ENCODE results near the gene HOXC9. TPM values are rescaled to one million over a fixed set of nuclear protein-coding genes. Genes with fewer than 3 reads are reported as not detected.

The HOXC9 gene
- total and polyA plus RNA-seq, 9 donors, result 12.6 to 19.2 (median 15.6) TPM

GRCh38 chr12:53969588-53970259 is 30.2 kb upstream of the HOXC9 start:
- WGBS (ENCODE audit: insufficient coverage), result 54% methylated on average over 8 of the region's 12 CpGs
- H3K4me1 ChIP-seq (ENCODE audit: control insufficient read depth, insufficient read depth, low read length), result peaks cover 58% of the 10 kb centered on the region
- H3K27ac ChIP-seq (ENCODE audit: low read length), result no peak overlapping the region
- H3K36me3 ChIP-seq (ENCODE audit: control insufficient read depth, insufficient read depth, low read length), result no peaks in the 10 kb centered on the region
- H3K9me3 ChIP-seq (replicated peaks; ENCODE audit: control insufficient read depth, low read depth, low read length), result no peaks in the 10 kb centered on the region
- no peak overlapping the region for H3K4me3 ChIP-seq (ENCODE audit: low read length)
- DNase-seq, result peak; percentile 67
- peaks cover 96% of the 10 kb centered on the region for H3K27me3 ChIP-seq (ENCODE audit: control insufficient read depth, insufficient read depth, low read length)

- Histone ChIP-seq H3K36me3 (ENCODE audit: control insufficient read depth, insufficient read depth, low read length) (no peaks in the 10 kb centered on the region), H3K9me3 (replicated peaks; ENCODE audit: control insufficient read depth, low read depth, low read length) (no peaks in the 10 kb centered on the region), H3K4me3 (ENCODE audit: low read length) (no peak overlapping the region), H3K27me3 (ENCODE audit: control insufficient read depth, insufficient read depth, low read length) (peaks cover 95% of the 10 kb centered on the region), H3K4me1 (ENCODE audit: control insufficient read depth, insufficient read depth, low read length) (peaks cover 57% of the 10 kb centered on the region), H3K27ac (ENCODE audit: low read length) (no peak overlapping the region)
- 67% methylated on average over 3 of the region's 4 CpGs for WGBS (ENCODE audit: insufficient coverage)
- no peak for DNase-seq
Measured at GRCh38 chr12:53970451-53970850, 29.5 kb upstream of the HOXC9 start.

GRCh38 chr12:53971129-53971528 is 28.8 kb upstream of the HOXC9 start:
- 100% methylated on average over 1 of the region's 3 CpGs for WGBS (ENCODE audit: insufficient coverage)
- Histone ChIP-seq H3K4me3 (ENCODE audit: low read length) (no peak overlapping the region), H3K9me3 (replicated peaks; ENCODE audit: control insufficient read depth, low read depth, low read length) (no peaks in the 10 kb centered on the region), H3K4me1 (ENCODE audit: control insufficient read depth, insufficient read depth, low read length) (peaks cover 63% of the 10 kb centered on the region), H3K36me3 (ENCODE audit: control insufficient read depth, insufficient read depth, low read length) (no peaks in the 10 kb centered on the region), H3K27me3 (ENCODE audit: control insufficient read depth, insufficient read depth, low read length) (peaks cover 96% of the 10 kb centered on the region), H3K27ac (ENCODE audit: low read length) (no peak overlapping the region)
- no peak for DNase-seq

GRCh38 chr12:53971686-53972085 is 28.3 kb upstream of the HOXC9 start:
- Histone ChIP-seq H3K9me3 (replicated peaks; ENCODE audit: control insufficient read depth, low read depth, low read length) (no peaks in the 10 kb centered on the region), H3K27me3 (ENCODE audit: control insufficient read depth, insufficient read depth, low read length) (peaks cover 95% of the 10 kb centered on the region)
- WGBS (ENCODE audit: insufficient coverage), result 78% methylated on average over 1 of the region's 2 CpGs

GRCh38 chr12:53972152-53972702 is 27.7 kb upstream of the HOXC9 start:
- H3K27ac ChIP-seq (ENCODE audit: low read length), result peak overlapping the region; percentile 96
- H3K4me1 ChIP-seq (ENCODE audit: control insufficient read depth, insufficient read depth, low read length), result peaks cover 64% of the 10 kb centered on the region
- H3K36me3 ChIP-seq (ENCODE audit: control insufficient read depth, insufficient read depth, low read length), result no peaks in the 10 kb centered on the region
- peak; percentile 41 for DNase-seq
- H3K9me3 ChIP-seq (replicated peaks; ENCODE audit: control insufficient read depth, low read depth, low read length), result no peaks in the 10 kb centered on the region
- H3K27me3 ChIP-seq (ENCODE audit: control insufficient read depth, insufficient read depth, low read length), result peaks cover 94% of the 10 kb centered on the region
- WGBS (ENCODE audit: insufficient coverage), result 60% methylated on average over 6 of the region's 9 CpGs
- peak overlapping the region; percentile 59 for H3K4me3 ChIP-seq (ENCODE audit: low read length)

More at GRCh38 chr12:53971686-53972085, 28.3 kb upstream of the HOXC9 start:
- no peak for DNase-seq
- Histone ChIP-seq H3K4me3 (ENCODE audit: low read length) (no peak overlapping the region), H3K27ac (ENCODE audit: low read length) (peak overlapping the region; percentile 96), H3K4me1 (ENCODE audit: control insufficient read depth, insufficient read depth, low read length) (peaks cover 64% of the 10 kb centered on the region), H3K36me3 (ENCODE audit: control insufficient read depth, insufficient read depth, low read length) (no peaks in the 10 kb centered on the region)

- Histone ChIP-seq H3K27ac (ENCODE audit: low read length) (peak within 1 kb of the TSS; percentile 96), H3K4me3 (ENCODE audit: low read length) (peak within 1 kb of the TSS; percentile 59), H3K36me3 (ENCODE audit: control insufficient read depth, insufficient read depth, low read length) (no peaks in the 10 kb centered on the region), H3K4me1 (ENCODE audit: control insufficient read depth, insufficient read depth, low read length) (peaks cover 64% of the 10 kb centered on the region), H3K27me3 (ENCODE audit: control insufficient read depth, insufficient read depth, low read length) (peaks cover 89% of the 10 kb centered on the region), H3K9me3 (replicated peaks; ENCODE audit: control insufficient read depth, low read depth, low read length) (no peaks in the 10 kb centered on the region)
- 0% methylated on average over 3 of the region's 21 CpGs for WGBS (ENCODE audit: insufficient coverage)
- DNase-seq, result no peak
Measured at GRCh38 chr12:53972722-53973235, 27.2 kb upstream of the HOXC9 start, which contains the start of gene HOXC11. Gene HOXC11, plus strand, starts transcription at chr12:53973126. Its CDS starts 116 bp downstream, at chr12:53973242.

- H3K4me3 ChIP-seq (ENCODE audit: low read length), result peak overlapping the region; percentile 59
- H3K27ac ChIP-seq (ENCODE audit: low read length), result peak overlapping the region; percentile 96
- H3K27me3 ChIP-seq (ENCODE audit: control insufficient read depth, insufficient read depth, low read length), result peaks cover 87% of the 10 kb centered on the region
- H3K4me1 ChIP-seq (ENCODE audit: control insufficient read depth, insufficient read depth, low read length), result peaks cover 64% of the 10 kb centered on the region
- WGBS (ENCODE audit: insufficient coverage), result under 1% methylated on average over 60 of the region's 71 CpGs
- H3K9me3 ChIP-seq (replicated peaks; ENCODE audit: control insufficient read depth, low read depth, low read length), result no peaks in the 10 kb centered on the region
- peak; percentile 80 for DNase-seq
- no peaks in the 10 kb centered on the region for H3K36me3 ChIP-seq (ENCODE audit: control insufficient read depth, insufficient read depth, low read length)
Measured at GRCh38 chr12:53973236-53974042, 26.5 kb upstream of the HOXC9 start.

- DNase-seq, result peak; percentile 89
- Histone ChIP-seq H3K27me3 (ENCODE audit: control insufficient read depth, insufficient read depth, low read length) (peaks cover 86% of the 10 kb centered on the region), H3K27ac (ENCODE audit: low read length) (peak within 1 kb of the TSS; percentile 96)
Measured at GRCh38 chr12:53974084-53975063, 25.6 kb upstream of the HOXC9 start, which contains the start of gene HOTAIR. Gene HOTAIR, minus strand, starts transcription at chr12:53974954.

GRCh38 chr12:53975064-53975471 is 24.9 kb upstream of the HOXC9 start:
- Histone ChIP-seq H3K9me3 (replicated peaks; ENCODE audit: control insufficient read depth, low read depth, low read length) (no peaks in the 10 kb centered on the region), H3K27ac (ENCODE audit: low read length) (peak overlapping the region; percentile 96), H3K4me3 (ENCODE audit: low read length) (peak overlapping the region; percentile 59), H3K36me3 (ENCODE audit: control insufficient read depth, insufficient read depth, low read length) (no peaks in the 10 kb centered on the region), H3K27me3 (ENCODE audit: control insufficient read depth, insufficient read depth, low read length) (peaks cover 85% of the 10 kb centered on the region), H3K4me1 (ENCODE audit: control insufficient read depth, insufficient read depth, low read length) (peaks cover 65% of the 10 kb centered on the region)
- peak; percentile 81 for DNase-seq
- 1% methylated on average over 12 of the region's 25 CpGs for WGBS (ENCODE audit: insufficient coverage)

More at GRCh38 chr12:53974084-53975063, 25.6 kb upstream of the HOXC9 start, which contains the start of gene HOTAIR:
- peak within 1 kb of the TSS; percentile 59 for H3K4me3 ChIP-seq (ENCODE audit: low read length)
- H3K4me1 ChIP-seq (ENCODE audit: control insufficient read depth, insufficient read depth, low read length), result peaks cover 65% of the 10 kb centered on the region
- H3K36me3 ChIP-seq (ENCODE audit: control insufficient read depth, insufficient read depth, low read length), result no peaks in the 10 kb centered on the region
- under 1% methylated on average over 37 of the region's 63 CpGs for WGBS (ENCODE audit: insufficient coverage)
- no peaks in the 10 kb centered on the region for H3K9me3 ChIP-seq (replicated peaks; ENCODE audit: control insufficient read depth, low read depth, low read length)

All from muscle of leg (tissue), 11 donors.